Measurements from ENCODE around the gene GAS2L3. TPM values are rescaled to one million over a fixed set of nuclear protein-coding genes. Genes with fewer than 3 reads are reported as not detected.

Gene GAS2L3
- total RNA-seq, 1 donor from 2014 or later: 2.5 TPM

DNA sequence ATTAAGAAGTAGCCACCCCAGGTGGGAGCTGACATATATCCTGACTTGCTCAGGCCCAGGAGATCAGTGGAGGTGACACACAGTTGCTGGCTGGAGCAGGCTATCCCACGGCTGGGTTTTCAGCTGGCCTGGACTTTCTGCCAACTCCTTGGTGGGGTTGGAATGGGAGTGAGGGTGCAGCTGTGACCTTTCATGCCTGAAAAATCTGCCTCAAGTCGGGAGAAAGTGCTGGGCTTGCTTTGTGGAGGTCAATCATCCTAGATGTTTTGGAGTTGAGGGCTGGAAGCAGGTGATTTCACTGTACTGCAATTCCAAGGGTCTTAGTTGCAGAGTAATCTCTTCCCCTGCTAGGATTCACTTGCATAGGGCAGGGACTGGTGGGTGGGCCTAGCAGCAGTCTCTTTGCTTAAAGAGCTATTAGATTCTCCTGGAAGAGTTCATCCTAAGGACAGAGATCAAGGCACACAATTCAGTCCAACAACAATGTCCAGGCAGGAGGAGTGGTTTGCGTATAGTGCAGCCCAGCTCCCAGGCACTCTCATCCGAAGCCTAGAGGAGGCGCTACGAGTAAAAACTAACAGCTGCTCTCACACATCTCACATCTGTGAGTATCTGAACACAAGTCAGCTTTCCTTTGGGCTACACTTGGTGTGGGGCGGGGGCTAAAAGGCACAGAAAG is 98.1 kb downstream of the GAS2L3 start:
- no peak for TF ChIP-seq CTCF (IDR thresholded peaks at IDR 0.05; ENCODE audit: insufficient read depth, low read length, poor library complexity, severe bottlenecking)

DNA sequence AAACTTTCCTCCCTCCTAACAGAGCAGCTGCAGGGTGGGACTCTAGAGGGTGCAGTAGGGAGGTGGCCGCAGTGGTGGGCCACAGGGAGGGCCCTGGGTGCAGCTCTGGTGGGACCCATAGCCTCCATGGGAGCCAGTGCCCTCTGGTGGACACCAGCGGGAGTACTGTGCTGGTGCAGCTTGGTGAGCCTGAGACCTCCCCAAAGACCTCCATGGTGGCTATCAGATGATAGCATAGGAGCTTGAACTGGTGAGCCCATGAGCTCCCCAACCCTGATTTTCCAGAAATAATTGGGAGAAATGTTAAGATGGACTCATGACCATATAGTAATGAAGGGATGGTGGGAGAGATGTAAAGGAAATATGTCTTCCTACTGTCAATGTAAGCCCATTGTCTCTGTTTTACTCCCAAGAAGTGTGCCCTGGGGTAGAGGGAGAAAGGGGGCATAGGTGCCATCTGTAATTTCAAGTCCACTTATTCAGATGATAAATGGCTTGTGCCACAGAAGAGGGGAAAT is 98.7 kb downstream of the GAS2L3 start:
- no peaks in the 10 kb centered on the region for H3K36me3 ChIP-seq (ENCODE audit: control insufficient read depth, insufficient read depth, low read length)
- H3K27me3 ChIP-seq (ENCODE audit: control insufficient read depth, insufficient read depth, low read length): no peaks in the 10 kb centered on the region
- H3K4me3 ChIP-seq (ENCODE audit: low read depth, low read length): no peak overlapping the region
- no peak for DNase-seq (ENCODE audit: low read depth)
- TF ChIP-seq CTCF (IDR thresholded peaks at IDR 0.05; ENCODE audit: insufficient read depth, low read length, poor library complexity, severe bottlenecking): peak; percentile 63

More for the DNA sequence above, 98.1 kb downstream of the GAS2L3 start:
- H3K36me3 ChIP-seq (ENCODE audit: control insufficient read depth, insufficient read depth, low read length): no peaks in the 10 kb centered on the region
- H3K27me3 ChIP-seq (ENCODE audit: control insufficient read depth, insufficient read depth, low read length): no peaks in the 10 kb centered on the region
- H3K4me3 ChIP-seq (ENCODE audit: low read depth, low read length): no peak overlapping the region
- DNase-seq (ENCODE audit: low read depth): no peak

- no peak for TF ChIP-seq CTCF (IDR thresholded peaks at IDR 0.05; ENCODE audit: insufficient read depth, low read length, poor library complexity, severe bottlenecking)
- Histone ChIP-seq H3K27me3 (ENCODE audit: control insufficient read depth, insufficient read depth, low read length) (no peaks in the 10 kb centered on the region), H3K4me3 (ENCODE audit: low read depth, low read length) (no peak overlapping the region), H3K36me3 (ENCODE audit: control insufficient read depth, insufficient read depth, low read length) (no peaks in the 10 kb centered on the region)
- DNase-seq (ENCODE audit: low read depth): no peak
These were observed 100.8 kb downstream of the GAS2L3 start for GRCh38 chr12:100674036-100674888.

Other genes starting within 250 kb of the GAS2L3 start
- under 0.01 TPM in 1 of 2 replicates, not detected in the other for gene SLC17A8, start 216.6 kb upstream of the GAS2L3 start, total RNA-seq
- gene NR1H4, start 99.8 kb upstream of the GAS2L3 start, total RNA-seq: 0.13 and 0.14 TPM in 2 replicates
- gene ANO4, start 221.1 kb downstream of the GAS2L3 start, total RNA-seq: 0.13 and 0.21 TPM in 2 replicates